Measurements from ENCODE around the gene SEZ6L2.

Gene SEZ6L2

GRCh38 chr16:29863669-29863984 is 35.7 kb downstream of the SEZ6L2 start:
- ChIA-PET POLR2A (interaction anchor here (0.6 to 2.5 kb wide), 11 partner anchors 8 to 165 kb away, joined by 3 to 8 read pairs (median 4); partner anchors contain the start of genes ASPHD1, KCTD13, SEZ6L2 and TAOK2), CTCF (interaction anchor here (1.0 to 1.1 kb wide), 4 partner anchors 10 to 98 kb away, joined by 3 to 4 read pairs (median 3); partner anchors contain the start of gene TMEM219)
- no peak for DNase-seq (ENCODE audit: extremely low spot score)
- TF ChIP-seq HDGF (IDR thresholded peaks at IDR 0.05; ENCODE audit: borderline replicate concordance) (0 out of 2 replicates have a peak, but pooled peaks have one; percentile 89), NFRKB (IDR thresholded peaks at IDR 0.05) (no peak), FOXM1 (IDR thresholded peaks at IDR 0.05; ENCODE audit: borderline replicate concordance) (no peak), ZNF384 (IDR thresholded peaks at IDR 0.05) (no peak), L3MBTL2 (conservative IDR thresholded peaks at IDR 0.05) (peak; percentile 69), FOXK2 (IDR thresholded peaks at IDR 0.05) (no peak), TARDBP (IDR thresholded peaks at IDR 0.05) (no peak)

DNA sequence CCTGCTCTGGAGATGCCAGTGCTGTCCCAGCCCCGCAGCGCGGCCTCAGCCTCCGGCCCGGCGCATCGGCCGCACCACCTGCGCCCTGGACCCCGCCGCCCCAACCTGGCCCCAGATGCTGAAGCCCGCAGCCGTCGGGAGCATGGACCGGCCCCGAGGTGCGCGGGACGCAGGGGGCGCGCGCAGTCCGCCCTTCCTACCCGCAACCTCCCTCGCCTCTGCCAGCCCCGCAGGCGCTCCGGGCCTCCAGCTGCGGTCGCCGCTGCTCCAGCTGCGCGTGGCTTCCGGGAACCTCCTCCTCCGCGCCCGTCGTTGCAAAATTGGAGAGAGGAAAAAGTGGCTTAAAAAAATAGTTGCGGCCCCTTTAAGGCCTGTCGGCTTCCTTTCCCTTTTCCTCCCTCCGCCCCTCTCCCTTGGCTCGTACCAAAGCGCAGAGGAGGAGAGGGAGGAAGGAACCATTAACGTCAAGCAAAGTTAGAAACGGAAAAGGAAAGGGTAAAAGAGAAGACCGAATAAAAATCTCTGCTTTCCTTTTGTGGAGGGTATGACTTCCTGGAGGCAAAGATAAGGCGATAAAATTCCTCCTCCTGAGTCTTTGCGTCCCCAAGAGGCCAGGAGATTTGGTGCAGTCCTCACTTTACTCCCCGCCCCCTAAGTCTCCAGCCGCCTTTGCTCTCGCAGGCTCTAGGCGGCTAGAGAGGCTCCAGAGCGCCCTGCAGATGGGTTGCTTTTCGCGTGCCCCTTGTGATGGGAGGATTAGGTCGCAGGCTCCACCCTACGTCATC is 36.3 kb downstream of the SEZ6L2 start, which contains the start of gene CDIPT:
TSS of gene CDIPT (minus strand) at position 343 of the 785 bp plus-strand sequence. CDS start 369 bp downstream, outside the sequence.
- DNase-seq (ENCODE audit: extremely low spot score) = peak; percentile 99
- POLR2A ChIA-PET = interaction anchor here (0.7 to 2.5 kb wide), 9 partner anchors 9 to 110 kb away, joined by 3 to 8 read pairs (median 4); partner anchors contain the start of genes ASPHD1, KCTD13, SEZ6L2 and TAOK2
- no peak; the same call in 1 of the 2 replicates for TF ChIP-seq ZNF384 (IDR thresholded peaks at IDR 0.05)
- peak; percentile 99 for TF ChIP-seq BHLHE40 (IDR thresholded peaks at IDR 0.05; ENCODE audit: borderline replicate concordance)
- TF ChIP-seq SUZ12 (IDR thresholded peaks at IDR 0.05) = no peak
- peak; percentile 98 for TF ChIP-seq FOXM1 (IDR thresholded peaks at IDR 0.05; ENCODE audit: borderline replicate concordance)
- TF ChIP-seq FOXK2 (IDR thresholded peaks at IDR 0.05) = no peak
- TF ChIP-seq TARDBP (IDR thresholded peaks at IDR 0.05) = no peak
- TF ChIP-seq, protein P1, sequence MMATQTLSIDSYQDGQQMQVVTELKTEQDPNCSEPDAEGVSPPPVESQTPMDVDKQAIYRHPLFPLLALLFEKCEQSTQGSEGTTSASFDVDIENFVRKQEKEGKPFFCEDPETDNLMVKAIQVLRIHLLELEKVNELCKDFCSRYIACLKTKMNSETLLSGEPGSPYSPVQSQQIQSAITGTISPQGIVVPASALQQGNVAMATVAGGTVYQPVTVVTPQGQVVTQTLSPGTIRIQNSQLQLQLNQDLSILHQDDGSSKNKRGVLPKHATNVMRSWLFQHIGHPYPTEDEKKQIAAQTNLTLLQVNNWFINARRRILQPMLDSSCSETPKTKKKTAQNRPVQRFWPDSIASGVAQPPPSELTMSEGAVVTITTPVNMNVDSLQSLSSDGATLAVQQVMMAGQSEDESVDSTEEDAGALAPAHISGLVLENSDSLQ (IDR thresholded peaks at IDR 0.05) = no peak
- TF ChIP-seq ELF4 (IDR thresholded peaks at IDR 0.05) = peak; percentile 86
- TF ChIP-seq CTBP1 (IDR thresholded peaks at IDR 0.05; ENCODE audit: borderline replicate concordance) = peak; percentile 66; the same call in 1 of the 2 replicates
- TF ChIP-seq HDGF (IDR thresholded peaks at IDR 0.05; ENCODE audit: borderline replicate concordance) = no peak
- CTCF ChIA-PET = interaction anchor here (1.0 to 1.1 kb wide), 4 partner anchors 11 to 99 kb away, joined by 3 to 4 read pairs (median 3); partner anchors contain the start of gene TMEM219

- no peak for DNase-seq (ENCODE audit: extremely low spot score)
- POLR2A ChIA-PET = interaction anchor here (1.0 to 2.5 kb wide), 6 partner anchors 14 to 133 kb away, joined by 3 to 8 read pairs (median 4); partner anchors contain the start of genes HIRIP3 and KCTD13
- CTCF ChIA-PET = interaction anchor here (2.2 kb wide), 1 partner anchor 14 kb away, joined by 9 read pairs; no protein-coding TSS in a partner anchor
- no peak for TF ChIP-seq FOXK2 (IDR thresholded peaks at IDR 0.05)
- TF ChIP-seq SP1 (IDR thresholded peaks at IDR 0.05) = no peak
- no peak for TF ChIP-seq FOXA1 (IDR thresholded peaks at IDR 0.05)
- TF ChIP-seq FOXM1 (IDR thresholded peaks at IDR 0.05; ENCODE audit: borderline replicate concordance) = no peak
- no peak for TF ChIP-seq SUZ12 (IDR thresholded peaks at IDR 0.05)
- no peak; the same call in 1 of the 2 replicates for TF ChIP-seq L3MBTL2 (conservative IDR thresholded peaks at IDR 0.05)
- TF ChIP-seq NFRKB (IDR thresholded peaks at IDR 0.05) = no peak
- no peak for TF ChIP-seq CTBP1 (IDR thresholded peaks at IDR 0.05; ENCODE audit: borderline replicate concordance)
- no peak for TF ChIP-seq ELF4 (IDR thresholded peaks at IDR 0.05)
- TF ChIP-seq, protein P1 (IDR thresholded peaks at IDR 0.05) = no peak
- no peak for TF ChIP-seq TARDBP (IDR thresholded peaks at IDR 0.05)
- TF ChIP-seq HDGF (IDR thresholded peaks at IDR 0.05; ENCODE audit: borderline replicate concordance) = no peak
- TF ChIP-seq ZNF384 (IDR thresholded peaks at IDR 0.05) = no peak
- TF ChIP-seq LEF1 (IDR thresholded peaks at IDR 0.05; ENCODE audit: borderline replicate concordance) = no peak
- no peak for TF ChIP-seq ARNT (IDR thresholded peaks at IDR 0.05)
- no peak for TF ChIP-seq BHLHE40 (IDR thresholded peaks at IDR 0.05; ENCODE audit: borderline replicate concordance)
Observed at GRCh38 chr16:29862383-29862883, 36.9 kb downstream of the SEZ6L2 start.

- POLR2A ChIA-PET = no interaction called here
- CTCF ChIA-PET = interaction anchor here (2.2 kb wide), 1 partner anchor 11 kb away, joined by 9 read pairs; no protein-coding TSS in a partner anchor
- TF ChIP-seq FOXK2 (IDR thresholded peaks at IDR 0.05) (no peak), ARNT (IDR thresholded peaks at IDR 0.05) (no peak), FOXM1 (IDR thresholded peaks at IDR 0.05; ENCODE audit: borderline replicate concordance) (no peak), SUZ12 (IDR thresholded peaks at IDR 0.05) (no peak), SP1 (IDR thresholded peaks at IDR 0.05) (no peak), HDGF (IDR thresholded peaks at IDR 0.05; ENCODE audit: borderline replicate concordance) (no peak), LEF1 (IDR thresholded peaks at IDR 0.05; ENCODE audit: borderline replicate concordance) (no peak), NFRKB (IDR thresholded peaks at IDR 0.05) (no peak), FOXA1 (IDR thresholded peaks at IDR 0.05) (no peak), BHLHE40 (IDR thresholded peaks at IDR 0.05; ENCODE audit: borderline replicate concordance) (no peak), CTBP1 (IDR thresholded peaks at IDR 0.05; ENCODE audit: borderline replicate concordance) (no peak), TARDBP (IDR thresholded peaks at IDR 0.05) (no peak)
- TF ChIP-seq, protein P1 (IDR thresholded peaks at IDR 0.05) = no peak
- no peak for DNase-seq (ENCODE audit: extremely low spot score)
Observed at GRCh38 chr16:29860218-29860617, 39.1 kb downstream of the SEZ6L2 start.

GRCh38 chr16:29858974-29859373 is 40.4 kb downstream of the SEZ6L2 start:
- TF ChIP-seq L3MBTL2 (conservative IDR thresholded peaks at IDR 0.05) (no peak), FOXA1 (IDR thresholded peaks at IDR 0.05) (no peak), SP1 (IDR thresholded peaks at IDR 0.05) (no peak), FOXM1 (IDR thresholded peaks at IDR 0.05; ENCODE audit: borderline replicate concordance) (no peak)
- DNase-seq (ENCODE audit: extremely low spot score) = no peak
- ChIA-PET POLR2A (interaction anchor here (0.9 kb wide), 1 partner anchor 31 kb away, joined by 3 read pairs; no protein-coding TSS in a partner anchor), CTCF (interaction anchor here (0.7 to 1.0 kb wide), 3 partner anchors 11 to 147 kb away, joined by 3 to 4 read pairs (median 4); no protein-coding TSS in a partner anchor)
